ENCODE results near the gene HIP1R.
"Not testable (repeated sequence)": the region's sequence is repeated elsewhere in the genome, so short reads cannot be mapped to it uniquely, and the experiment has no call there.

Gene HIP1R, protein sequence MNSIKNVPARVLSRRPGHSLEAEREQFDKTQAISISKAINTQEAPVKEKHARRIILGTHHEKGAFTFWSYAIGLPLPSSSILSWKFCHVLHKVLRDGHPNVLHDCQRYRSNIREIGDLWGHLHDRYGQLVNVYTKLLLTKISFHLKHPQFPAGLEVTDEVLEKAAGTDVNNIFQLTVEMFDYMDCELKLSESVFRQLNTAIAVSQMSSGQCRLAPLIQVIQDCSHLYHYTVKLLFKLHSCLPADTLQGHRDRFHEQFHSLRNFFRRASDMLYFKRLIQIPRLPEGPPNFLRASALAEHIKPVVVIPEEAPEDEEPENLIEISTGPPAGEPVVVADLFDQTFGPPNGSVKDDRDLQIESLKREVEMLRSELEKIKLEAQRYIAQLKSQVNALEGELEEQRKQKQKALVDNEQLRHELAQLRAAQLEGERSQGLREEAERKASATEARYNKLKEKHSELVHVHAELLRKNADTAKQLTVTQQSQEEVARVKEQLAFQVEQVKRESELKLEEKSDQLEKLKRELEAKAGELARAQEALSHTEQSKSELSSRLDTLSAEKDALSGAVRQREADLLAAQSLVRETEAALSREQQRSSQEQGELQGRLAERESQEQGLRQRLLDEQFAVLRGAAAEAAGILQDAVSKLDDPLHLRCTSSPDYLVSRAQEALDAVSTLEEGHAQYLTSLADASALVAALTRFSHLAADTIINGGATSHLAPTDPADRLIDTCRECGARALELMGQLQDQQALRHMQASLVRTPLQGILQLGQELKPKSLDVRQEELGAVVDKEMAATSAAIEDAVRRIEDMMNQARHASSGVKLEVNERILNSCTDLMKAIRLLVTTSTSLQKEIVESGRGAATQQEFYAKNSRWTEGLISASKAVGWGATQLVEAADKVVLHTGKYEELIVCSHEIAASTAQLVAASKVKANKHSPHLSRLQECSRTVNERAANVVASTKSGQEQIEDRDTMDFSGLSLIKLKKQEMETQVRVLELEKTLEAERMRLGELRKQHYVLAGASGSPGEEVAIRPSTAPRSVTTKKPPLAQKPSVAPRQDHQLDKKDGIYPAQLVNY

DNA sequence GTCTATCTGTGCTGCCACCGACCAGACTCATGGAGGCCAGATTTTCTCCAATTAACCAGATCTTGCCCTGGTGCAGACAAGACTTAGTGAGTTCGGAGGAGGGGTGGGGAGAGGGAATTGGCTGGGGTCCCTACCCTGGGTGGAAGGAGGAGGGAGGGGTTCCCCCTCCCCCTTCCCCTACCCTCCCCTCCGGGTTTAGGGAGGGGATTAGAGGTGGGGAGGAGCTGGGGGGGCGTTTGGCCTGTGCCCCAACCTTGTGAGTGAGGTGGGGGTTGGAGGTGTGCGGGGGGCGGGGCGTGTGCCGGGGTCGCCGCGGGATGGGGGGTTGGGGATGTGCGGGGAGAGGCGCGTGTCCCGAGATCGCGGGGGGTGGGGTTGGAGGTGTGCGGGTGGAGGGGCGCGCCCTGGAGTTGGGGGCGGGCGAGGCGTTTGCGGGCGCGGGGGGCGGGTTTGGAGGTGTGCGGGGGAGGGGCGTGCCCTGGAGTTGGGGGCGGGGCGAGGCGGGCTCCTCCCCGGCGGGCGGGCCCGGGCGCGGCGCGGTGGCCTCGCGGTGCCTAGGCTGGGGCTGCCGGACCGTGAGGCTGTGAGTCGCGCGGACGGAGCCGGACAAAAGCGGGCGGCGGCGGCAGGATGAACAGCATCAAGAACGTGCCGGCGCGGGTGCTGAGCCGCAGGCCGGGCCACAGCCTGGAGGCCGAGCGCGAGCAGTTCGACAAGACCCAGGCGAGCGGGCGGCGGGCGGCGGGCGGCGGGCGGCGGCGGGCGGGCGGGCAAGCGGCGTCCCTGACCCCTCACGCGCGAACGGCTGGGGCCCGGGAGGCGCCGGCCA is at the start of gene HIP1R:
HIP1R (plus strand) TSS at position 537 of the 829 bp plus-strand sequence; CDS start at position 631, 94 bp downstream.
- intact Hi-C loops (cut with DNase I): no loop called here
- peak in 7 of 10 donors; percentile 55 to 94 (median 74) for DNase-seq

DNA sequence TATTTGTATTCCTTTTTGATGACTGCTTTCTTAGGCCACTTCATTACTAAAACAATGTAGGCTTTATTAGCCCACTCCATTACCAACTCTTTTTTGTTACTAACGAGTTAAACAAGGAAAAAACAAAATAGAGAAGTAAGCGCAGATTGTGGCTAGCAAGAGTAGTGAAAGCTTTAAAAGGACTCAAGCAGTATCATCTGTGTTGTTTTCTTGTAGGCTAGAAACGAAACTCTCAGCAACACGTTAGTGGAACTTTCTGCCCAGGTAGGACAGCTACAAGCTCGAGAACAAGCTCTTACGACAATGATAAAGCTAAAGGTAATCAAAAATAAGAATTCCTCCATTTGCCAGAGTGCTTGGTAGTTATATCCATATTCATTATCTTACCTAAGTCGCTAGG is 49.8 kb upstream of the HIP1R start:
- intact Hi-C loops (cut with DNase I): no loop called here
- DNase-seq: no peak

DNA sequence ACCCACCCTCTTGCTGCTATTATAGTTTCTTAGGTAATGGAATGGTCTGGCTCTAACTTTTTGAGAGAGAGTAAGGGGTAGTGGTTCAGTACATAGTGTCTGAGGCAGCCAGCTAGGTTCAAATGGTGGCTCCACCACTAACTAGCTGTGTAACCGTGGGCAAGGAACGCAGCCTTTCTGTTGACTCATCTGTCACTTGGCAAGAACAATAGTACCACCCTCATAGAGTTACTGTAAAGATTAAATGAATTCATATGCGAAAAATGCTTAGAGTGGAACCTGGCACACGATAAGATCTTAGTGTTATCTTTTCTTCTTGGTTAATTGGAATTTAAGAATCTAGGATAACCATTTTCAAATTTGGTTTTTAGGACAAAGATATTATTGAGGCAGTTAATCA is 46.9 kb upstream of the HIP1R start:
- DNase-seq: no peak
- intact Hi-C loops (cut with DNase I): no loop called here

DNA sequence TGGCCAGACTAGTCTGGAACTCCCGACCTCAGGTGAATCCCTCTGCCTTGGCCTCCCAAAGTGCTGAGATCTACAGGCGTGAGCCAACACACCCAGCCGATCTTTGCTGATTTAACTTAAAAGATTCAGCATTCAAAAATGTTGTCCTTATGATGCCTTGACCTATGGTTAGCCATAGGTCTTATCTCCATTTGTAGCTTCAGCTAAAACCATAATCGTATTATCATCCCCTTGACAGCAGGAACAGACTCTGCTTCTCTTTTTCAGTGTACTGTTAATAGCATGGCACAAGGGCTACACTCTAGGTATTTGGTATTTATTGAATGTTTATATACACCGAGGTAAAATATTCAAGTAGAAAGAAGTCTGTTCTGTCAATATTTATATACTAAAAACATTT is 45.6 kb upstream of the HIP1R start:
- no peak for DNase-seq
- intact Hi-C loops (cut with DNase I): loop anchor here (10.0 kb wide), 1 partner anchor 75 kb away; no protein-coding TSS in a partner anchor

DNA sequence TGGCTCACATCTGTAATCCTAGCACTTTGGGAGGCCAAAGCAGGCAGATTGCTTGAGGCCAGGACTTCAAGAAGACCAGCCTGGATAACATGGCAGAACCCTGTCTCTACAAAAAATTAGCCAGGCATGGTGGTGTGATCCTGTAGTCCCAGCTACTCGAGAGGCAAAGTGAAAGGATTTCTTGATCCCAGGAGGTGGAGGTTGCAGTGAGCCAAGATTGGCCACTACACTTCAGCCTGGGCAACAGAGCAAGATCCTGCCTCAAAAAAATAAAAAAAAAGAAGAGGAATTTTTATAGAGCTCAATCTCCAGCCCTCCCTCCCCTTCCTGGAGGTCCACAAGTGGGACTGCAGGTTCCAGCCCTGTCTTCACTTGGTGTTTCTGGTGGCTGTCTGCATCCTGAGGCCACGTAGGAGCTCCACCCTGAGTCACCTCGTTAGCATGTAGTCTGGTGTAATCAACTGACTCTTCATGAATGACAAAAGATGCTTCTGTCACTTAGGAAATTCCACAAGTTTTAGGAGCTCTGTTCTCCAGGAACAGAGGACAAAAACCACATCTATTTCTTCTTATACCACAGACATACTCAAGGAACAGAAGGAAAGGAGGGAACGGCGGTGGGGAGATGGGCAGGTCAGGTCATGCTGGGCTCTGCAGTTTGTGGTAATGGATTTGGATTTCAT is 44.7 kb upstream of the HIP1R start:
- intact Hi-C loops (cut with DNase I): loop anchor here (10.0 kb wide), 1 partner anchor 74 kb away; no protein-coding TSS in a partner anchor
- no peak for DNase-seq

DNA sequence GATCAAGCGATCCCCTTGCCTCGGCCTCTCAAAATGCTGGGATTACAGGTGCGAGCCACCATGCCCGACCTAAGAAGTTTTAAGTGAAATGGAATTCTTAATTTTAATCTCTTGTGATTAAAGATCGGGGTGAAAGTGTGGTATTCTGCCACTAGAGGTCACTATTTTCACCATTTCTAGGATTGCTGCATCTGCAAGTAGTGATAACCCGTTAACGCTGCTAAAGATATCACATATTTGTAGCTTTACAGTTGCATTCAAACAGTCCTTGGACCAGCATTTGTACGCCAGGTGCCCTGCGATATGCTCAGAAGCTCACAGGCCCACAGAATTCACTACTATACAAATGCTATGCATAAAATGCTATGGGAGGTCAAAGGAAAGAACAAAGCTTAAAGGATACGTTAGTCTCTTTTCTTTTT is 41.6 kb upstream of the HIP1R start:
- peak in 1 of 10 donors; percentile 10 for DNase-seq
- intact Hi-C loops (cut with DNase I): loop anchor here (2.0 to 10.0 kb wide), 2 partner anchors 71 to 159 kb away; no protein-coding TSS in a partner anchor

DNA sequence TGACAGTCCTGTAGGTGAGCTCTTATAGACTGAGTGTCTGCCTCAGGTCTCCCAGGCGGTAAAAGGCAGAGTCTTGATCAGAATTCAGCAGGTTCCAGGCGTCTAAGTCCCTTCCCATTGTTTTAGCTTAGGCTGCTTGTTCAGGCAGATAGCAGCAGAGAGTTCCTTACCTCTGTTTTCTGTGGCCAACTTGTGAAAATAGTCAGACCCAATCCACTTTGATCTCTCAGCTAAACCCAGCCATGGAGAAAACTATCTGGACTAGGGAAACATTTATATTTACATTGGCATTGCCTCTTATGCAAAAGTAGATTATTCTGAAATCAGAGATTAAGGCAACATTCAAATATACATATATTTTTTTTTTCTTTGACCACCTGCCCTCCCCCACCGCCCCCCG is 39.5 kb upstream of the HIP1R start:
- no peak for DNase-seq
- intact Hi-C loops (cut with DNase I): loop anchor here (2.0 to 10.0 kb wide), 2 partner anchors 69 to 157 kb away; no protein-coding TSS in a partner anchor

DNA sequence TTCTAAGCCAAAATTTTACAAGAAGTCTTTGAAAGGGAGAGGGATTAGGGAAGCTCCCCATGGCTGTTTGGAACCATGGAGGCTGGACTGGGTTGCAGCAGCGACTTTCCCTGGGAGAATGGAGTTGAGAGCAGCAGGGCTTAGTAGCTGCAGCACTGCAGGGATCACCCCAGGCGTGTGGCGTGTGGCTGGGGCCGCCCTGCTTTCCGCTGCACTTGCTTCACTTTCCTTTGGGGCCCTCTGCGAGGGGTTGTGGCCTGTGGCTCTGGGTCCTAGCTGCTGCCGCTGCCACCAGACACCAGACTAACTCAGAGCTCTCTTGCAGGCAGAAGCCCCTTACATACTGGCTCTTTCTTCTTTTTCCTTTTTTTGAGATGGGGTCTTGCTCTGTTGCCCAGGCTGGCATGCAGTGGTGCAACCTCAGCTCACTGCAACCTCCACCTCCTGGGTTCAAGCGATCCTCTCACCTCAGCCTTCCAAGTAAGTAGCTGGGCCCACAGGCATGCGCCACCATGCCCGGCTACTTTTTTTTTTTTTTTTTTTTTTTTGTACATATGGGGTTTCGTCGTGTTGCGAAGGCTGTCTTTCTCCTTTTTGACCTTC is 35.5 kb upstream of the HIP1R start:
- no peak for DNase-seq
- intact Hi-C loops (cut with DNase I): loop anchor here (10.0 kb wide), 1 partner anchor 65 kb away; no protein-coding TSS in a partner anchor

DNA sequence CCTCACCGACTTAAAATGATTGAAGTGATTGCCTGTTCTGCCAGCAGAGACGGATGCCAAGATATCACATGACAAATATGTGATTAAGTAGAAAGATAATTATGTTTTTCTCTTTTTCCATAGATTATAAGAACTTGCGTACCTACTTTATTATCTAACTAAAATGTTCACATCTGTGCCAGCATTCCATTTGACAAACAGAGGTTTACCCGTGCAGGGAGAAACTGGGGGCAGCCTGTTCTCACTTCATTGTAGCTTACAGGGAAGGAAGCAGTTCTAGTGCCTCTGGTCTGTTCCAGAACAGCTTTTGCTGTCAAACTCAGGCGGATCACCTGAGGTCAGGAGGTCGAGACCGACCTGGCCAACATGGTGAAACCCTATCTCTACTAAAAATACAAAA is 31.3 kb upstream of the HIP1R start:
- DNase-seq: no peak
- intact Hi-C loops (cut with DNase I): no loop called here

DNA sequence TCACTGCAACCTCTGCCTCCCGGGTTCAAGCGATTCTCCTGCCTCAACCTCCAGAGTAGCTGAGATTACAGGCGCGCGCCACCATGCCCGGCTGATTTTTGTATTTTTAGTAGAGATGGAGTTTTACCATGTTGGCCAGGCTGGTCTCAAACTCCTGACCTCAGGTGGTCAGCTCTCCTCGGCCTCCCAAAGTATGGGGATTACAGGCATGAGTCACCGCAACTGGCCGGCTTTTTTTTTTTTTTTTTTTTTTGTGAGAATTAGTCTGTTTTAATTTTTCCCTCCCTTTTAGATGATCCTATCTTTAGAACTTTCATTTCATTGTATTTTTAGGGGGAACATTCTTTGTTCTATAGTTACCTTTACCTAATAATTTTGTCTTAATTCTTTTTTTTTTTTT is 30.3 kb upstream of the HIP1R start:
- intact Hi-C loops (cut with DNase I); DNase-seq: not testable (repeated sequence)

DNA sequence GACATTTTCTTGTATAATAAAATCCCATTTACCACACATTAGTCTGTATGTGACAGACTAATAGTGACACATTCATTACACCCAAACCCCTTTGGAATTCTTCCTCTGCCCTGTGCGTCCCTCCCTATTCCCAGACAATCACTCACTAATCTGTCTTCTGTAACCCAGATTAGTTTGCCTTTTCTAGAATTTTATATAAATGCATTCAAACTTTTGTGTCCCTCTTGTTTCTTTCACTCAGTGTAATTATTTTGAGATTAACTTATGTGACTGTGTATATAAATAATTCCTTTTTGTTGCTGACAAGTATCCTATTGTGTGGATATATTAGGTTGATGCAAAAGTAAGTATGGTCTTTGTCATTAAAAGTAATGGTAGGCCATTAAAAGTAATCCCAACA is 27.6 kb upstream of the HIP1R start:
- DNase-seq: no peak
- intact Hi-C loops (cut with DNase I): no loop called here

DNA sequence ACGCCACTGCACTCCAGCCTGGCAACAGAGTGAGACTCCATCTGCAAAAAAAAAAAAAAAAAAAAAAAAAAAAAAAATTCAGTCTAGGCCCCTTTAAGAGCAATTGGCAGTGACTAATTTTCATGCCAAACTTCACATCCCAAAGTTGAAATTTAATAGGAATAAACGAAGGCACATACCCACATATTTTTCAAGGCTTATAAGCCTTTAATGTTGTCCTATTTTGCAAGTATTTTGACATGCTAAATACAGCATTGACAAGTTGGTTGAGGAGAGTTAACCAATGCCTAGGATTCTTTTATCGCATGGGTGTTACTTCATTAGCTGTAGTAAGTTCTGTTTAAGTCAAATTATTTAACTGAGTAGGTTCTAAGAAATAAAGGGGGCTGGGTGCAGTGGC is 23.5 kb upstream of the HIP1R start:
- intact Hi-C loops (cut with DNase I): no loop called here
- no peak for DNase-seq

DNA sequence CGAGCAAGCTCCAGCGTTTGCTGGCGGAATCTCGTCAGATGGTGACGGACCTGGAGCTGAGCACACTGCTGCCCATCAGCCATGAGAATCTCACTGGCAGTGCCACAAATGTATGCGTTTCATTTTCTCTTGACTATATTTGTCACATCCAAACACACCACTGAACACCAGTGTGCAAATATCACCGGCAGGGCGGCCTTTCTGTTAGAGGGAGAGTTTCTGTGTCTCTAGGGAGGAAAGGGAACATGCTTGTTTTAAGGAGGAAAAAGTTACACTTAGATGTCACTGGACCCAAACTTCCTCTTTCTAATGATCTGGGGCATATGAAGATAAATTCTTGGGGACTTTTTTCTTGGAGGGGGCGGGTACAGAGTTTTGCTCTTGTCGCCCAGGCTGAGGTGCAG is 21.9 kb upstream of the HIP1R start:
- intact Hi-C loops (cut with DNase I): no loop called here
- no peak for DNase-seq

DNA sequence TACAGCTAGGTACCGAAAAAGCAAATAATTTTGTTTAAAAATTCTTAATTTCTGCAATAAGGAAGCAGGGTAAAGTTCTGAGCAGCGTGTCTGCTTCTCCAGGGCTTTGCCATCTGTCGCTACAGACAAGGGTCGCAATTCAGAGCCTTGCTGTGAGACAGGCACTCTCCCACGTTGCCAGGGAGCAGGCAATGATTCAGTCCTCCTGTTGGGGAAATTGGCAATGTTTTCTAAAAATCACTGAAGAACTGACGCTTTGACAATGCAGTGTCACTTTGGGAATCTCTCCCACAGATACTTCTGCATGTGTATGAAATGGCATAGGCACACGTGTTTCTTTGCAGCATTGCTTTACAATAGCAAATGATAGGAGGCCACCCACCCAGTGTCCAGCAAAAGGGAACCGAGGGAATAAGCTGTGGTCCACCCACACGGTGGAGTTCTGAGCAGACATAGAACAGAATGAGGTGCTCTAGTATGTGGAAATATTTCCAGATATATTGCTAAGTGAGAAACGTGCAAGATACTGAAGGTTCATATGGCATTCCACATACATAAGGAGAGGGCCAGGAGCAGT is 16.0 kb upstream of the HIP1R start:
- DNase-seq: peak in 2 of 10 donors; percentile 28 to 42
- intact Hi-C loops (cut with DNase I): no loop called here

DNA sequence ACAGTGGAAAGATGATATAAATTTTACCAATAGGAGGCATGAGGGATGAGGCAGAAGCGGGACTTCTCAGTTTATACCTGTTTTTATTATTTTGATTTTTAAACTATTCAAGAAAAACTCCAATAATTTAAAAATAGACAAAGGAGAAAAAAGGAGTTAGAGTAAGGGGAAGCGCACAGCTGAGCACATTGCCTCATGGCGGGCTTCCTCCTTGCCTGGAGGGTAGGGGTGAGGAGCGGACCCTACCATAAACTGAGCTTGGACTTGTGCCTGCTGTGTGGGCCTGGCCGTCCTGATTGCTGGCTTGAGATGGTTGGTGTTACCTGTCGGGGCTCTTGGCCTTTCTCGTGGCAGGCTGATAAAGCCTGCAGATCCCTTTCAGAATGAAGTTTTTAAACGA is 15.1 kb upstream of the HIP1R start:
- no peak for DNase-seq
- intact Hi-C loops (cut with DNase I): no loop called here

DNA sequence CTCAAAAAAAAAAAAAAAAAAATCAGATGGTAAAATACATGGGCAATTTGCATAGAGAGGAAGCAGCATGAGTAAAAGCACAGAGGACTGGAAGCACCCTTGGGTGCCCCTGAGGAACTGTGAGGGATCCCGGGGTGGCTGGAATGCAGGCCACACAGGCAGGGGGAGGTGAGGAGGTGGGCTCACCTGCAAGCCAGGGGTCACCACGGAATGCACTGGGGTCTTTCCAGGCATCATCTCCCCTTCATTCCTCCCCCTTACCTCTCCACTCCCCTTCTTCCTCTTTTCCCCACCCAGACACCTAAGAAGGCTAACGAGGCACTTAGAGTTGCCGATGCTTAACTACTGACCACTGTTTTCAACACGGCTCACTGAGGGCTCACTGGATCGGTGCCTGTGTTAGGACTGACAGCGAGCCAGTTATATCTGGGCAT is 14.4 kb upstream of the HIP1R start:
- intact Hi-C loops (cut with DNase I): no loop called here
- DNase-seq: no peak

DNA sequence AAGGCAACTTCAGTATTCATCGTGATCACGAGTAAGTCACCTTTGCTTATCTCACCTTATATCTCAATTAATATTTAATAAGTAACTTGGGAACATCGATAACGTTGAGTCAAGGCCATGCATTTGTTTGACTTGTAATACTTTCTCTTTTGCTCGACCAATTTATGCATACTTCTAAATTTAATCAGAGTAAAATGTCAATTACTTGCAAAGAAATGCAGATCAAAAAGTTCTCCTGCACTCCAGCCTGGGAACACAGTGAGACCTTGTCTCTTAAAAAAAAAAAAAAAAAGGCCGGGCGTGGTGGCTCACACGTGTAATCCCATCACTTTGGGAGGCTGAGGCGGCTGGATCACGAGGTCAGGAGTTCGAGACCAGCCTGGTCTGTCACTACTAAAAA is 11.8 kb upstream of the HIP1R start:
- DNase-seq: peak in 1 of 10 donors; percentile 20
- intact Hi-C loops (cut with DNase I): no loop called here
